PC-9 (cell line): ENCODE measurements around the gene S100A16. TPM values are rescaled to one million over a fixed set of nuclear protein-coding genes. Genes with fewer than 3 reads are reported as not detected.

Experiments
- BruUV-seq: library from RNA; stranded (reverse); fragments of 400-500 nt; replicated peaks from 2 replicates; lab custom pipeline; 2021; lab: Mats Ljungman, UMichigan
- CTCF ChIA-PET: fragments of 300-600 bp; sonication (Branson Sonifier 250); formaldehyde crosslinking; loops from one replicate; lab custom pipeline; 2022; ENCODE audit warnings: antibody characterized with exemption; lab: Charles Lee
- POLR2A ChIA-PET: fragments of 300-600 bp; sonication (Branson Sonifier 250); formaldehyde crosslinking; loops from one replicate; lab custom pipeline; 2022; ENCODE audit warnings: antibody characterized with exemption; ENCODE audit not compliant: unreplicated experiment; lab: Charles Lee
- DNase-seq, 2 experiments: peaks; one replicate each; pipeline versions ENCODE4 v3.0.0 to v3.0.0-alpha.2; 2015 to 2022; ENCODE audit warnings: mixed read lengths in 1 of 2
- H2AFZ ChIP-seq: fragments of 200-600 bp; sonication (generic); 2 replicates; pipeline ENCODE4 v1.8.1; 2017; ENCODE audit warnings: antibody characterized with exemption
- H3F3A ChIP-seq: fragments of 200-600 bp; sonication (generic); 2 replicates; pipeline ENCODE4 v1.8.1; 2017; ENCODE audit warnings: antibody characterized with exemption, mild to moderate bottlenecking, low read depth; ENCODE audit not compliant: insufficient read depth
- H3K27ac ChIP-seq: fragments of 200-600 bp; sonication (generic); 2 replicates; pipeline ENCODE4 v1.6.1; 2016; ENCODE audit warnings: mixed run types
- H3K27me3 ChIP-seq: fragments of 200-600 bp; sonication (generic); 2 replicates; pipeline ENCODE4 v1.6.1; 2016; ENCODE audit warnings: low read depth, mixed run types; ENCODE audit not compliant: insufficient read depth
- H3K36me3 ChIP-seq: fragments of 200-600 bp; sonication (generic); 2 replicates; pipeline ENCODE4 v1.6.1; 2016; ENCODE audit warnings: low read depth, mixed run types
- H3K4me1 ChIP-seq: fragments of 200-600 bp; sonication (generic); replicated peaks from 2 replicates; pipeline ENCODE4 v1.6.1; 2016; ENCODE audit warnings: mixed run types; ENCODE audit not compliant: insufficient read depth
- H3K4me2 ChIP-seq: fragments of 200-600 bp; sonication (generic); 2 replicates; pipeline ENCODE4 v1.6.1; 2017; ENCODE audit warnings: mixed run types
- H3K4me3 ChIP-seq: fragments of 200-600 bp; sonication (generic); 2 replicates; pipeline ENCODE4 v1.6.1; 2016; ENCODE audit warnings: mixed run types
- H3K79me2 ChIP-seq: fragments of 200-600 bp; sonication (generic); 2 replicates; pipeline ENCODE4 v1.6.1; 2017; ENCODE audit warnings: low read depth, mixed run types
- H3K9me2 ChIP-seq: fragments of 200-600 bp; sonication (generic); 2 replicates; pipeline ENCODE4 v1.8.1; 2017; ENCODE audit warnings: mild to moderate bottlenecking; ENCODE audit not compliant: insufficient read depth
- H3K9me3 ChIP-seq: fragments of 200-600 bp; sonication (generic); 2 replicates; pipeline ENCODE4 v1.8.1; 2016; ENCODE audit warnings: low read depth; ENCODE audit not compliant: insufficient read depth
- H4K20me1 ChIP-seq: fragments of 200-600 bp; sonication (generic); 2 replicates; pipeline ENCODE4 v1.8.1; 2017; ENCODE audit not compliant: insufficient read depth
- EZH2 ChIP-seq: fragments of 200-600 bp; sonication (generic); IDR thresholded peaks from 2 replicates; pipeline ENCODE4 v1.8.0; 2017; ENCODE audit warnings: antibody characterized with exemption, low read depth
- intact Hi-C: fragments of 100-400 bp; cut with micrococcal nuclease; formaldehyde crosslinking; loops from one replicate; pipeline ENCODE4 v1.10.0; 2022; ENCODE audit not compliant: unreplicated experiment
- total RNA-seq: library from RNA; stranded (reverse); gene quantifications from 2 replicates; pipeline ENCODE4 v1.2.3, GENCODE V29; 2021
- TF ChIP-seq, protein P1 (sequence below): fragments of 200-600 bp; sonication (generic); conservative IDR thresholded peaks from 2 replicates; pipeline ENCODE4 v1.6.1; 2017; ENCODE audit warnings: mixed run types, antibody characterized with exemption, mild to moderate bottlenecking, moderate library complexity

Gene S100A16
- total RNA-seq, 1 experiment from 2014 or later = 276 TPM

DNA sequence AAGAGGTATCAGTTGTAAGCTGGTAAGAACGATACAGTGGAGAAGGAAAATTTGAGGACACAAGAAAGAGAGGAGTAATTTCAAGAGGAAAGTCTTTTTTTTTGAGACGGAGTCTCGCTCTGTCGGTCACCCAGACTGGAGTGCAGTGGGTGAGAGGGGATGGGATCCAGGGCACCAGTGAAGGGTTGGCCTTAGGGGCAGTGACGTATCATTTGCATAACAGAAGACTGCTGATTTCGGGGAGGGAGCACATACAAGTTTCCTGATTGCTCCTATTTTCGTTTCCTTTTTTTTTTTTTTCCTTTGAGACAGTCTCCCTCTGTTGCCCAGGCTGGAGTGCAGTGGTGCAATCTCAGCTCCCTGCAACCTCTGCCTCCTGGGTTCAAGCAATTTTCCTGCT lies 10.2 kb upstream of the S100A16 start:
- Histone ChIP-seq H3K36me3 (peaks cover 26% of the 10 kb centered on the region; the same call in 1 of the 2 replicates), H3F3A (peaks cover 31% of the 10 kb centered on the region), H2AFZ (no peak overlapping the region), H3K79me2 (peaks cover 36% of the 10 kb centered on the region), H3K4me1 (peaks cover 30% of the 10 kb centered on the region), H3K4me3 (no peak overlapping the region), H3K27me3 (no peaks in the 10 kb centered on the region), H4K20me1 (no peaks in the 10 kb centered on the region), H3K27ac (no peak overlapping the region), H3K9me2 (no peaks in the 10 kb centered on the region), H3K9me3 (no peaks in the 10 kb centered on the region), H3K4me2 (no peak overlapping the region)
- intact Hi-C loops = no loop called here
- ChIA-PET POLR2A (interaction anchor here (0.6 to 0.8 kb wide), 2 partner anchors 10 to 75 kb away, joined by 7 to 12 read pairs; partner anchors contain the start of gene S100A16), CTCF (no interaction called here)
- TF ChIP-seq, protein P1, sequence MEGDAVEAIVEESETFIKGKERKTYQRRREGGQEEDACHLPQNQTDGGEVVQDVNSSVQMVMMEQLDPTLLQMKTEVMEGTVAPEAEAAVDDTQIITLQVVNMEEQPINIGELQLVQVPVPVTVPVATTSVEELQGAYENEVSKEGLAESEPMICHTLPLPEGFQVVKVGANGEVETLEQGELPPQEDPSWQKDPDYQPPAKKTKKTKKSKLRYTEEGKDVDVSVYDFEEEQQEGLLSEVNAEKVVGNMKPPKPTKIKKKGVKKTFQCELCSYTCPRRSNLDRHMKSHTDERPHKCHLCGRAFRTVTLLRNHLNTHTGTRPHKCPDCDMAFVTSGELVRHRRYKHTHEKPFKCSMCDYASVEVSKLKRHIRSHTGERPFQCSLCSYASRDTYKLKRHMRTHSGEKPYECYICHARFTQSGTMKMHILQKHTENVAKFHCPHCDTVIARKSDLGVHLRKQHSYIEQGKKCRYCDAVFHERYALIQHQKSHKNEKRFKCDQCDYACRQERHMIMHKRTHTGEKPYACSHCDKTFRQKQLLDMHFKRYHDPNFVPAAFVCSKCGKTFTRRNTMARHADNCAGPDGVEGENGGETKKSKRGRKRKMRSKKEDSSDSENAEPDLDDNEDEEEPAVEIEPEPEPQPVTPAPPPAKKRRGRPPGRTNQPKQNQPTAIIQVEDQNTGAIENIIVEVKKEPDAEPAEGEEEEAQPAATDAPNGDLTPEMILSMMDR = no peak
- no peak for TF ChIP-seq EZH2
- no peak for DNase-seq
- no TSS peak for BruUV-seq

DNA sequence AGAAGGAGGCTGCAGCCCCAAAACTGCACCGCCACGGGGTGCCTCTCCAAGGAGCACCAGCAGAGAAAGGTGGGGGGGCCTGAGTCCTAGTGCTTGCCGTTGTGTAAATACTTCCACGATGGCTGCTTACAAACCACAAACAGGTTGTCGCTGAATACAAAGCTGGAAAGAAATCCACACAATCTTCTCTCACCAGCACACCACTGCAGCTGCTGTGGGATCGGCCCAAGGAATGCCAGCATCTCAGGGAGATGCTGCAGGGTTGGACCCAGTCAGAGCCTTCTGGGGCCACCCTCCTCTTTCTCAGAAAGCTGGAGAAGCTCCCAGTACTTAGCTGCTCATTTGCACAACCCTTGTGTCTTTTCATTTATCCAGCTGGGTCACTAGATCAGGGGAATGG lies 6.2 kb upstream of the S100A16 start:
- POLR2A ChIA-PET = interaction anchor here (0.7 kb wide), 1 partner anchor 53 kb away, joined by 4 read pairs; no protein-coding TSS in a partner anchor
- H3K36me3 ChIP-seq = peaks cover 23% of the 10 kb centered on the region; the same call in 1 of the 2 replicates
- BruUV-seq = no TSS peak
- no peak overlapping the region for H3K4me2 ChIP-seq
- no peak overlapping the region for H3K27ac ChIP-seq
- H3K27me3 ChIP-seq = no peaks in the 10 kb centered on the region
- no peaks in the 10 kb centered on the region for H3K9me3 ChIP-seq
- CTCF ChIA-PET = interaction anchor here (0.8 kb wide), 1 partner anchor 8 kb away, joined by 4 read pairs; the partner anchor contains the start of gene S100A13
- intact Hi-C loops = no loop called here
- TF ChIP-seq, protein P1 = no peak
- TF ChIP-seq EZH2 = no peak
- peaks cover 34% of the 10 kb centered on the region for H3K4me1 ChIP-seq
- H3K79me2 ChIP-seq = peaks cover 28% of the 10 kb centered on the region
- H3F3A ChIP-seq = peaks cover 29% of the 10 kb centered on the region; the same call in 1 of the 2 replicates
- no peak overlapping the region for H3K4me3 ChIP-seq
- H4K20me1 ChIP-seq = no peaks in the 10 kb centered on the region
- H3K9me2 ChIP-seq = no peaks in the 10 kb centered on the region
- no peak overlapping the region for H2AFZ ChIP-seq
- DNase-seq = no peak

DNA sequence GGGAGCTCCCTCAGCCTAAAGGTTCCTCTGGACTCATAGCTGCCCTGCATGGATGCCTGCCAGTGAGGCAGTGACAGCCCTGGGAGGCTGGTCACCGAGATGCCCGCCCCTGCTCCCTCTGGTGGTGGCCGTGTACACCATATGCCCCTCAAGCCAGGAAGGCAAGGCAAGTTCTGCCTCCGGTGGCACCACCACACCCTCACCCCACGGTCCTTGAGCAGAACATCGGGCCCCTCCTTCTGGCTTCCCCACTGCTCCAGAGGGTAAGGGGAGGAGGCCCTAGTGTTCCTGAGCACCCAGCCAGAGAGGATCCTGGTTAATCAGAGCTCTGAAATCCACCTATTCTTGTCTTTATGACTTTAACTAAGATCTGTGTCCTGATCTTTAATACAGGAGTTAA lies 4.7 kb upstream of the S100A16 start:
- Histone ChIP-seq H3K27ac (peak overlapping the region; percentile 56), H3F3A (peaks cover 34% of the 10 kb centered on the region), H4K20me1 (no peaks in the 10 kb centered on the region), H3K4me3 (no peak overlapping the region), H3K9me3 (no peaks in the 10 kb centered on the region), H2AFZ (no peak overlapping the region), H3K27me3 (no peaks in the 10 kb centered on the region), H3K36me3 (peaks cover 11% of the 10 kb centered on the region; the same call in 1 of the 2 replicates), H3K9me2 (no peaks in the 10 kb centered on the region), H3K79me2 (peaks cover 24% of the 10 kb centered on the region), H3K4me1 (peaks cover 44% of the 10 kb centered on the region), H3K4me2 (no peak overlapping the region)
- POLR2A ChIA-PET = interaction anchor here (1.0 kb wide), 1 partner anchor 16 kb away, joined by 5 read pairs; the partner anchor contains the start of gene CHTOP
- TF ChIP-seq, protein P1 = no peak
- TF ChIP-seq EZH2 = no peak
- intact Hi-C loops = no loop called here
- BruUV-seq = no TSS peak
- no peak for DNase-seq
- CTCF ChIA-PET = no interaction called here
